Activated CD4-positive, alpha-beta memory T cell treated with anti-CD3 and anti-CD28 coated beads, Interleukin-2, amount 10 ng/mL, durations not matched to agents 7 days and 5 days (primary cell): Measurements from ENCODE around the gene ACD. TPM values are rescaled to one million over a fixed set of nuclear protein-coding genes. Genes with fewer than 3 reads are reported as not detected.
A peak's percentile ranks its signal among the peaks of the same experiment; 100 is the strongest.

Experiments
- CTCF ChIA-PET: fragments of 350-600 bp; sonication (Branson Sonifier 250); formaldehyde crosslinking; loops from one replicate; lab custom pipeline; 2021; ENCODE audit warnings: antibody characterized with exemption, inconsistent platforms; lab: Charles Lee
- POLR2A ChIA-PET: fragments of 350-600 bp; sonication (Branson Sonifier 250); formaldehyde crosslinking; loops from one replicate; lab custom pipeline; 2021; ENCODE audit warnings: antibody characterized with exemption; lab: Charles Lee
- DNase-seq: peaks from one replicate; pipeline ENCODE4 v3.0.0-alpha.2; 2020
- H3K27ac Mint-ChIP-seq: one replicate; pipeline ENCODE4 v1.8.0; 2021; ENCODE audit warnings: mild to moderate bottlenecking, mixed read lengths
- H3K27me3 Mint-ChIP-seq: one replicate; pipeline ENCODE4 v1.8.0; 2021; ENCODE audit warnings: mixed read lengths
- H3K36me3 Mint-ChIP-seq: one replicate; pipeline ENCODE4 v1.8.0; 2021; ENCODE audit warnings: low read depth, mixed read lengths
- H3K4me1 Mint-ChIP-seq: one replicate; pipeline ENCODE4 v1.8.0; 2021; ENCODE audit warnings: mixed read lengths
- H3K4me3 Mint-ChIP-seq: one replicate; pipeline ENCODE4 v1.8.0; 2021; ENCODE audit warnings: mild to moderate bottlenecking, mixed read lengths
- H3K9me3 Mint-ChIP-seq: one replicate; pipeline ENCODE4 v1.8.0; 2021; ENCODE audit warnings: mixed read lengths
- total RNA-seq, 2 experiments: library from RNA; stranded (reverse); gene quantifications; one replicate each; pipeline ENCODE4 v1.2.3, GENCODE V29; 2021

Gene ACD
- total RNA-seq, 2 experiments from 2014 or later, result 43.5 to 44.1 TPM

DNA sequence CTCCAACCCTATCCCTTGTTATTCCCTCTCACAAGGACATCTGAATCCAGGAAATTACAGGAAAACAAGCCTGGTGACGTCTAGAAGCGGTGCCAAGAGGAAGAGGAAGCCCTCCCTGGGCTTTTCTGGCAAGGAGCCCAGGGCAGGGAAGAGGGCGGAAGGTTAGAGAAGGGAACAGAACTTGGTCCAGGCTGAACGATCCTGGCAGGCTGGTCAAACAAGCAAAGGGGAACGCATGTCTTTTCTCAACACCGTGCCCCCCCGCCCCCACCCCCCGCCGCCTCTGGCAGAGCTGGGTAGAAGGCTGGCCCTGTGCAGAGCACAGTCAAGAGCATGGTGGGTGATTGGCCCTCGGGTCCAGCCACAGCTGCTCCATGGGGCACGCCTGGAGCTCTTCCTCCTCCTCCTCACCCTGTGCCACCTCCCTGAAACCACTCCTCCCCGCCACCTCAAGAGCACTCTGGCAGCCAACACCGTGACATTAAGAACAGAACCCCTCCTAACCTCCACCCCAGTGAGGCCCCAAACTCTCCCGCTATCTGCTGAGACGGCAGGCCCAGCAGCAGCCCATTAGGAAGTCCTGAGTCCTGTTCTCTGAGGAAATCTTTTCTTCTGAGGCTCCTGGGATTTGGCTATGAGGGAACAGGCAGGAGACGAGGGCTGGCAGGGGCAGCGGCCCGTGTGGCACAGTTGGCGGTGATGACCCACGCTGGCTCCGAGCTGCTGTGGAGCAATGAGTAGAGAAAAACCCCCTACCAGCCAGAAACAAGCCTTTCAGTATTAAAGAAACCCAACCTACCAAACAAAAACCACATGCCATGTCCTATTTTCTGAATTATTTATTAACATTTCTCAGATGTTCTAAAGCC lies 13.9 kb upstream of the ACD start:
- DNase-seq, result no peak
- H3K9me3 Mint-ChIP-seq, result no peaks in the 10 kb centered on the region
- H3K36me3 Mint-ChIP-seq, result no peaks in the 10 kb centered on the region
- H3K27ac Mint-ChIP-seq, result no peak overlapping the region
- peaks cover 4% of the 10 kb centered on the region for H3K4me1 Mint-ChIP-seq
- H3K27me3 Mint-ChIP-seq, result no peaks in the 10 kb centered on the region
- H3K4me3 Mint-ChIP-seq, result no peak overlapping the region
- ChIA-PET CTCF (interaction anchor here (0.9 to 16.7 kb wide), 9 partner anchors 8 to 200 kb away, joined by 3 to 179 read pairs (median 6); partner anchors contain the start of gene GFOD2), POLR2A (interaction anchor here (0.7 to 1.5 kb wide), 4 partner anchors 9 to 133 kb away, joined by 3 to 6 read pairs (median 3); partner anchors contain the start of genes GFOD2, RANBP10 and TSNAXIP1)

GRCh38 chr16:67672739-67673662 lies 12.9 kb upstream of the ACD start:
- Mint-ChIP-seq H3K36me3 (no peaks in the 10 kb centered on the region), H3K27ac (no peak overlapping the region), H3K4me1 (peaks cover 5% of the 10 kb centered on the region), H3K27me3 (no peaks in the 10 kb centered on the region), H3K4me3 (no peak overlapping the region), H3K9me3 (no peaks in the 10 kb centered on the region)
- ChIA-PET POLR2A (interaction anchor here (1.0 to 1.5 kb wide), 4 partner anchors 12 to 134 kb away, joined by 3 to 6 read pairs (median 4); partner anchors contain the start of genes ACD, GFOD2, RANBP10 and TSNAXIP1), CTCF (interaction anchor here (0.6 to 16.7 kb wide), 28 partner anchors 9 to 367 kb away, joined by 3 to 179 read pairs (median 4); partner anchors contain the start of genes ATP6V0D1, CARMIL2, GFOD2 and RANBP10)
- DNase-seq, result peak; percentile 72

GRCh38 chr16:67672306-67672705 lies 12.2 kb upstream of the ACD start:
- no peak overlapping the region for H3K27ac Mint-ChIP-seq
- H3K4me3 Mint-ChIP-seq, result no peak overlapping the region
- H3K4me1 Mint-ChIP-seq, result peaks cover 12% of the 10 kb centered on the region
- ChIA-PET POLR2A (interaction anchor here (1.0 to 1.5 kb wide), 4 partner anchors 12 to 134 kb away, joined by 3 to 6 read pairs (median 4); partner anchors contain the start of genes ACD, GFOD2, RANBP10 and TSNAXIP1), CTCF (interaction anchor here (0.6 to 16.7 kb wide), 27 partner anchors 9 to 368 kb away, joined by 3 to 179 read pairs (median 5); partner anchors contain the start of genes ATP6V0D1, CARMIL2, GFOD2 and RANBP10)
- H3K27me3 Mint-ChIP-seq, result no peaks in the 10 kb centered on the region
- no peaks in the 10 kb centered on the region for H3K9me3 Mint-ChIP-seq
- DNase-seq, result no peak
- H3K36me3 Mint-ChIP-seq, result no peaks in the 10 kb centered on the region

DNA sequence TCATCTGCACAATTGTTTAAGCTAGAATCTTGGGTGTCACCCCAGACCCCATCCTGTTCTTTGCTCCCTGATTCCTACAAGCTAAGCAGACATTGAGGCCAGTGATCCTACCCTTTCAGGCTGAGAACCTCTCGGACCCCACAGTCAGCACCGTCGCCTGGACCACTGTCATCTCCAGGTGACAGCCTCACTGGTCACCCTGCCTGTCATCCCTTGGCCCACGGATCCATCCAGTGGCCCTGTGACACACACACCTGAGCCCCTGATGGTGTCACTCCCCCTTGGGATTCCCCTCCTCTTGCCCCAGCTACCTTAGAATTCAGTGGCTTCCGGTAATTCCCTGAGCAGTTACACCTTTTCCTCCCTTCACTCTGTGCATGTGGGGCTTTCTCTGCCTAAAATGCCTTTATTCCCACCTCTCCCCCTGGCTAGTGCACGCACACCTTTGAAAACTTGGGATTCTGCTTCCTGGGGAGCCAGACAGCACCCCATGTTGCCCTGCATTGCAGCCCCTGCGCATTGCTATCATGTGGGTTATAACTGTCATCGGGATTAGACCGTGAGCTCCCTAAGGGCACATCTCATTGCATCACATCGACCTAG lies 9.5 kb upstream of the ACD start:
- Mint-ChIP-seq H3K4me3 (no peak overlapping the region), H3K36me3 (no peaks in the 10 kb centered on the region), H3K27ac (peak overlapping the region; percentile 36), H3K4me1 (peaks cover 27% of the 10 kb centered on the region), H3K27me3 (no peaks in the 10 kb centered on the region), H3K9me3 (no peaks in the 10 kb centered on the region)
- no peak for DNase-seq
- CTCF ChIA-PET, result interaction anchor here (0.8 to 16.7 kb wide), 11 partner anchors 9 to 148 kb away, joined by 3 to 179 read pairs (median 4); partner anchors contain the start of genes ACD, CTCF, RANBP10 and TSNAXIP1
- POLR2A ChIA-PET, result interaction anchor here (0.7 to 3.5 kb wide), 3 partner anchors 9 to 149 kb away, joined by 3 to 12 read pairs (median 4); partner anchors contain the start of gene ACD

- Mint-ChIP-seq H3K4me1 (peaks cover 30% of the 10 kb centered on the region), H3K4me3 (peak overlapping the region; percentile 24), H3K36me3 (no peaks in the 10 kb centered on the region), H3K27ac (peak overlapping the region; percentile 16), H3K27me3 (no peaks in the 10 kb centered on the region), H3K9me3 (no peaks in the 10 kb centered on the region)
- ChIA-PET POLR2A (interaction anchor here (0.7 to 3.5 kb wide), 7 partner anchors 23 to 595 kb away, joined by 3 to 12 read pairs (median 4); partner anchors contain the start of genes CARMIL2 and SLC7A6), CTCF (interaction anchor here (1.1 to 16.7 kb wide), 13 partner anchors 9 to 272 kb away, joined by 3 to 179 read pairs (median 5); partner anchors contain the start of genes ACD, ATP6V0D1, CARMIL2 and CTCF)
- no peak for DNase-seq
Measured at GRCh38 chr16:67668495-67669157, 8.6 kb upstream of the ACD start.

- no peaks in the 10 kb centered on the region for H3K36me3 Mint-ChIP-seq
- ChIA-PET CTCF (interaction anchor here (0.5 to 16.7 kb wide), 20 partner anchors 8 to 373 kb away, joined by 3 to 179 read pairs (median 4); partner anchors contain the start of genes ACD, ATP6V0D1, CARMIL2 and CTCF), POLR2A (interaction anchor here (0.7 to 3.5 kb wide), 13 partner anchors 9 to 596 kb away, joined by 3 to 12 read pairs (median 5); partner anchors contain the start of genes ATP6V0D1, CARMIL2, CTCF and GFOD2)
- H3K4me1 Mint-ChIP-seq, result peaks cover 30% of the 10 kb centered on the region
- DNase-seq, result peak; percentile 88
- no peaks in the 10 kb centered on the region for H3K27me3 Mint-ChIP-seq
- H3K27ac Mint-ChIP-seq, result no peak overlapping the region
- peak overlapping the region; percentile 86 for H3K4me3 Mint-ChIP-seq
- no peaks in the 10 kb centered on the region for H3K9me3 Mint-ChIP-seq
Measured at GRCh38 chr16:67667817-67668494, 7.9 kb upstream of the ACD start.

- no peaks in the 10 kb centered on the region for H3K9me3 Mint-ChIP-seq
- H3K36me3 Mint-ChIP-seq, result no peaks in the 10 kb centered on the region
- no peak for DNase-seq
- H3K27me3 Mint-ChIP-seq, result no peaks in the 10 kb centered on the region
- peaks cover 28% of the 10 kb centered on the region for H3K4me1 Mint-ChIP-seq
- POLR2A ChIA-PET, result interaction anchor here (1.0 to 3.5 kb wide), 12 partner anchors 8 to 186 kb away, joined by 3 to 12 read pairs (median 5); partner anchors contain the start of genes ATP6V0D1, CARMIL2, CTCF and GFOD2
- no peak overlapping the region for H3K27ac Mint-ChIP-seq
- CTCF ChIA-PET, result interaction anchor here (0.5 to 16.7 kb wide), 20 partner anchors 7 to 374 kb away, joined by 3 to 179 read pairs (median 4); partner anchors contain the start of genes ACD, ATP6V0D1, CARMIL2 and CTCF
- H3K4me3 Mint-ChIP-seq, result peak overlapping the region; percentile 86
Measured at GRCh38 chr16:67667453-67667816, 7.4 kb upstream of the ACD start.

GRCh38 chr16:67666559-67667452 lies 6.7 kb upstream of the ACD start, which contains the start of the genes C16orf86 and ENKD1:
TSS of gene C16orf86 (plus strand) at chr16:67666814. CDS start at chr16:67666971, 157 bp downstream.
TSS of gene ENKD1 (minus strand) at chr16:67666750. CDS start at chr16:67666442, 308 bp downstream.
- ChIA-PET CTCF (interaction anchor here (1.0 to 16.7 kb wide), 17 partner anchors 22 to 374 kb away, joined by 3 to 179 read pairs (median 4); partner anchors contain the start of genes ATP6V0D1, CARMIL2 and CTCF), POLR2A (interaction anchor here (1.0 to 3.7 kb wide), 12 partner anchors 8 to 186 kb away, joined by 3 to 15 read pairs (median 5); partner anchors contain the start of genes ATP6V0D1, CARMIL2, CTCF and GFOD2)
- H3K36me3 Mint-ChIP-seq, result no peaks in the 10 kb centered on the region
- no peaks in the 10 kb centered on the region for H3K27me3 Mint-ChIP-seq
- H3K27ac Mint-ChIP-seq, result peak within 1 kb of the TSS; percentile 47
- H3K4me3 Mint-ChIP-seq, result peak within 1 kb of the TSS; percentile 86
- H3K9me3 Mint-ChIP-seq, result no peaks in the 10 kb centered on the region
- peaks cover 27% of the 10 kb centered on the region for H3K4me1 Mint-ChIP-seq
- DNase-seq, result peak; percentile 87

- Mint-ChIP-seq H3K36me3 (no peaks in the 10 kb centered on the region), H3K9me3 (no peaks in the 10 kb centered on the region), H3K4me3 (peak overlapping the region; percentile 65), H3K27ac (no peak overlapping the region), H3K27me3 (no peaks in the 10 kb centered on the region), H3K4me1 (peaks cover 34% of the 10 kb centered on the region)
- ChIA-PET POLR2A (interaction anchor here (1.6 to 3.7 kb wide), 6 partner anchors 21 to 145 kb away, joined by 5 to 15 read pairs (median 10); partner anchors contain the start of genes CARMIL2, CTCF and GFOD2), CTCF (interaction anchor here (1.6 to 16.7 kb wide), 8 partner anchors 21 to 185 kb away, joined by 3 to 179 read pairs (median 14); partner anchors contain the start of genes ATP6V0D1, CARMIL2 and CTCF)
- DNase-seq, result no peak
Measured at GRCh38 chr16:67666032-67666551, 6.0 kb upstream of the ACD start.
